Measurements from ENCODE around the gene CD55. TPM values are rescaled to one million over a fixed set of nuclear protein-coding genes. Genes with fewer than 3 reads are reported as not detected.

CD55 gene
- total RNA-seq, 2 donors from 2014 or later = 137 to 147 TPM

GRCh38 chr1:207404849-207405525 is 83.5 kb downstream of the CD55 start:
- peaks cover 6% of the 10 kb centered on the region for H3K27me3 Mint-ChIP-seq (ENCODE audit: low read depth)
- ATAC-seq (replicated peaks in 1 of 2) = peak; percentile 81 to 88

GRCh38 chr1:207405814-207406213 is 84.3 kb downstream of the CD55 start:
- Mint-ChIP-seq H3K4me3 (no peak overlapping the region), H3K27me3 (ENCODE audit: low read depth) (peaks cover 6% of the 10 kb centered on the region), H3K9me3 (peaks cover 0 to under 1% of the 10 kb centered on the region in 2 donors), H3K36me3 (ENCODE audit: insufficient read depth in 2 of 2) (peaks cover 1 to 3% of the 10 kb centered on the region in 2 donors), H3K27ac (no peak overlapping the region), H3K4me1 (ENCODE audit: low read depth) (peaks cover 27% of the 10 kb centered on the region)
- DNase-seq (no peak), ATAC-seq (replicated peaks in 1 of 2) (no peak)

More at GRCh38 chr1:207404849-207405525, 83.5 kb downstream of the CD55 start:
- Mint-ChIP-seq H3K36me3 (ENCODE audit: insufficient read depth in 2 of 2) (peaks cover 2 to 8% of the 10 kb centered on the region in 2 donors), H3K4me1 (ENCODE audit: low read depth) (peaks cover 27% of the 10 kb centered on the region), H3K27ac (no peak overlapping the region), H3K4me3 (no peak overlapping the region), H3K9me3 (peaks cover 0 to 3% of the 10 kb centered on the region in 2 donors)
- DNase-seq = no peak

- H3K27me3 Mint-ChIP-seq (ENCODE audit: low read depth) = peaks cover 6% of the 10 kb centered on the region
- H3K27ac Mint-ChIP-seq = peak overlapping the region; percentile 75
- no peaks in the 10 kb centered on the region for H3K9me3 Mint-ChIP-seq
- peak; percentile 39 to 73 for ATAC-seq (replicated peaks in 1 of 2)
- DNase-seq = no peak
- H3K36me3 Mint-ChIP-seq (ENCODE audit: insufficient read depth in 2 of 2) = no peaks in the 10 kb centered on the region
- H3K4me1 Mint-ChIP-seq (ENCODE audit: low read depth) = peaks cover 40% of the 10 kb centered on the region
- H3K4me3 Mint-ChIP-seq = peak overlapping the region; percentile 8 to 40
Observed at GRCh38 chr1:207407655-207408260, 86.3 kb downstream of the CD55 start.

Other genes with a start within 250 kb of the CD55 start
- gene C4BPB, start 232.8 kb upstream of the CD55 start, total RNA-seq = 1 to 10 TPM; 2.6 to 7.4 TPM
- not detected for gene C4BPA, start 217.4 kb upstream of the CD55 start, total RNA-seq
- gene CR2, start 132.7 kb downstream of the CD55 start, total RNA-seq = under 1 TPM; 0.07 to 0.26 TPM
- under 1 TPM; 0.09 to 0.22 TPM for gene CR1, start 174.5 kb downstream of the CD55 start, total RNA-seq

Data from activated T-cell treated with anti-CD3 and anti-CD28 coated beads, Interleukin-2, amount 50 U/mL, for 72 hours (primary cell).